Esophagus squamous epithelium (tissue), 4 donors: Measurements from ENCODE around the gene RNF213.

Source experiments
- CTCF ChIP-seq, 6 experiments: fragments of 450-650 bp in 4 of 6; fragments of 200-600 bp in 2 of 6; sonication (generic) in 2 of 6; IDR thresholded peaks; one replicate each; pipeline ENCODE4 v1.5.1; 2016 to 2019; ENCODE audit warnings: antibody characterized with exemption in 6 of 6, mild to moderate bottlenecking in 4 of 6, moderate library complexity in 4 of 6
- POLR2A ChIP-seq, 4 donors: fragments of 450-650 bp; IDR thresholded peaks; one replicate each; pipeline ENCODE4 v1.6.1; 2017; ENCODE audit warnings: antibody characterized with exemption in 4 of 4, mild to moderate bottlenecking in 4 of 4, moderate library complexity in 3 of 4

GRCh38 chr17:80414803-80415625, 154.4 kb downstream of the RNF213 start, which contains the start of gene ENDOV:
- TF ChIP-seq POLR2A (IDR thresholded peaks at IDR 0.05) (peak in 1 of 4 donors; percentile 57), CTCF (IDR thresholded peaks at IDR 0.05) (no peak)
